ENCODE results near the gene PDCD7.

DNA sequence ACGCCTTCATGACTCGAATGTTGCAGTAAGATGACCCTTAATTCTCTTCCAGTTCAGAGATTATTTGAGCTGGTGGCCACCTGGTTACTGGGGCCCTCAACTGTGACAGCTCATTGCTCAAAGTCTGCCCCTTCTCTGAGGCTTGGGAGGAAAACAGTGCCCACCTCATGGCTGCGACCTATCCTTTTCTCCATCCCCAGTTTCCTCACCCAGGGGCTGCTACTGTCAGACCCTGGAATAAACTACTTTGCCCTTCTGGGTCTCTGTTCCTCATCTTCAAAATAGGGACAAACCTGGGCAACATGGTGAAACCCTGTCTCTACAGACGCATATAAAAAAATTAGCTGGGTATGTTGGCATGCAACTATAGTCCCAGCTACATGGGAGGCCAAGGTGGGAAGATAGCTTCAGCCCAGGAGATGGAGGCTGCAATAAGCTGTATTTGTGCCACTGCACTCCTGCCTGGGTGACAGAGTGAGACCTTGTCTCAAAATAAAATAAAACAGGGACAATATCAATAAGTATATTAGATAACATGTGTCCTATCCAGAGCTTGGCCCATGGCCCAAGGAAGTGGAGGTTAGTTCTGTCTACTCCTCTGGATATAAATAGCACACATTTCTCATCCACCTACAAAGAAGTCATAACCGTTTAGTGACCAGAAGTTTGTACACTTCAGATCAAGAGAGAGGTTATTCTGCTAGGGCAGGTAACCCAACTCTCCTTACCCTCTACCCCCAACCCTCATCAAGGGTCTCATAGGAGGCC lies 63.6 kb downstream of the PDCD7 start:
- no peak for TF ChIP-seq CTCF (IDR thresholded peaks at IDR 0.05 in 2 of 3, conservative IDR thresholded peaks at IDR 0.05 in 1 of 3; ENCODE audit: borderline replicate concordance in 1 of 3, insufficient read depth in 1 of 3, low read depth in 2 of 3, low read length in 2 of 3)
- TF ChIP-seq, protein P1, sequence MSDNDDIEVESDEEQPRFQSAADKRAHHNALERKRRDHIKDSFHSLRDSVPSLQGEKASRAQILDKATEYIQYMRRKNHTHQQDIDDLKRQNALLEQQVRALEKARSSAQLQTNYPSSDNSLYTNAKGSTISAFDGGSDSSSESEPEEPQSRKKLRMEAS (IDR thresholded peaks at IDR 0.05): no peak
- no peak for TF ChIP-seq POLR2A (IDR thresholded peaks at IDR 0.05; ENCODE audit: borderline replicate concordance, extremely low read depth, insufficient read depth, insufficient read length)
- no peak for TF ChIP-seq POLR2AphosphoS5 (IDR thresholded peaks at IDR 0.05; ENCODE audit: low read depth, low read length)
- no peak for TF ChIP-seq JUND (IDR thresholded peaks at IDR 0.05)
- TF ChIP-seq RAD21 (IDR thresholded peaks at IDR 0.05; ENCODE audit: low read depth): no peak
